IMR-90 (cell line): ENCODE data around the gene CEACAM7. TPM values are rescaled to one million over a fixed set of nuclear protein-coding genes. Genes with fewer than 3 reads are reported as not detected.

Experiments used
- ATAC-seq: fragments of 200-7000 bp; cut with Tn5 transposase; 2 replicates; pipeline ENCODE4 v1.9.1; 2020; ENCODE audit warnings: low read depth, mild to moderate bottlenecking, moderate library complexity
- BruUV-seq: library from RNA; stranded (reverse); fragments of 400-500 nt; replicated peaks from 2 replicates; lab custom pipeline; 2021; lab: Mats Ljungman, UMichigan
- CTCF ChIA-PET: fragments of 300-600 bp; formaldehyde crosslinking; extraction: SDS; loops from one replicate; lab custom pipeline; 2021; ENCODE audit warnings: antibody characterized with exemption; lab: Yijun Ruan, JAX
- POLR2A ChIA-PET: fragments of 300-600 bp; sonication (Branson Sonifier 250); formaldehyde crosslinking; loops from one replicate; lab custom pipeline; 2022; ENCODE audit warnings: antibody characterized with exemption; ENCODE audit not compliant: unreplicated experiment; lab: Charles Lee
- DNase-seq: peaks from one replicate; pipeline ENCODE4 v3.0.0; 2013
- H2AFZ ChIP-seq: replicated peaks from 2 replicates; pipeline ENCODE3; 2013; ENCODE audit warnings: low read length, mild to moderate bottlenecking; ENCODE audit not compliant: poor library complexity
- H2AK5ac ChIP-seq: 2 replicates; pipeline ENCODE4 v1.6.1; 2013; ENCODE audit warnings: low read depth, low read length, inconsistent platforms
- H2AK9ac ChIP-seq: replicated peaks from 2 replicates; pipeline ENCODE3; 2013; ENCODE audit warnings: mild to moderate bottlenecking, low read depth, low read length, moderate library complexity; ENCODE audit not compliant: poor library complexity
- H2BK120ac ChIP-seq: 2 replicates; pipeline ENCODE4 v1.6.1; 2013; ENCODE audit warnings: low read depth, low read length, inconsistent platforms
- H2BK15ac ChIP-seq: 3 replicates; pipeline ENCODE4 v1.6.1; 2013; ENCODE audit warnings: low read depth, low read length, inconsistent platforms
- H2BK20ac ChIP-seq: 2 replicates; pipeline ENCODE4 v1.6.1; 2013; ENCODE audit warnings: low read depth, mild to moderate bottlenecking, inconsistent platforms, low read length, moderate library complexity
- H2BK5ac ChIP-seq: 2 replicates; pipeline ENCODE4 v1.6.1; 2013; ENCODE audit warnings: mild to moderate bottlenecking, low read depth, low read length, inconsistent platforms; ENCODE audit not compliant: poor library complexity, severe bottlenecking
- H3K14ac ChIP-seq: replicated peaks from 2 replicates; pipeline ENCODE4 v1.6.1; 2013; ENCODE audit warnings: low read depth, low read length, inconsistent platforms
- H3K18ac ChIP-seq: 2 replicates; pipeline ENCODE4 v1.6.1; 2013; ENCODE audit warnings: low read depth, low read length, control low read depth
- H3K23ac ChIP-seq: 2 replicates; pipeline ENCODE4 v1.6.1; 2013; ENCODE audit warnings: low read depth, low read length, inconsistent platforms
- H3K27ac ChIP-seq: 2 replicates; pipeline ENCODE4 v1.5.1; 2013; ENCODE audit warnings: mild to moderate bottlenecking, control low read depth, low read length; ENCODE audit not compliant: insufficient read depth
- H3K27me3 ChIP-seq: 2 replicates; pipeline ENCODE4 v1.6.1; 2013; ENCODE audit warnings: low read length; ENCODE audit not compliant: control insufficient read depth, insufficient read depth
- H3K36me3 ChIP-seq: 2 replicates; pipeline ENCODE4 v1.6.1; 2013; ENCODE audit warnings: low read length, mixed read lengths; ENCODE audit not compliant: control insufficient read depth, insufficient read depth
- H3K4ac ChIP-seq: 2 replicates; pipeline ENCODE4 v1.6.1; 2013; ENCODE audit warnings: low read depth, low read length, inconsistent platforms
- H3K4me1 ChIP-seq: 2 replicates; pipeline ENCODE4 v1.6.1; 2013; ENCODE audit warnings: low read length, mixed read lengths; ENCODE audit not compliant: control insufficient read depth, insufficient read depth
- H3K4me2 ChIP-seq: 2 replicates; pipeline ENCODE4 v1.6.1; 2013; ENCODE audit warnings: low read depth, mild to moderate bottlenecking, control low read depth, low read length, moderate library complexity
- H3K4me3 ChIP-seq: 2 replicates; pipeline ENCODE4 v1.5.1; 2013; ENCODE audit warnings: low read depth, mild to moderate bottlenecking, control low read depth, low read length, moderate library complexity; ENCODE audit not compliant: insufficient read depth
- H3K56ac ChIP-seq: 2 replicates; pipeline ENCODE4 v1.6.1; 2013; ENCODE audit warnings: low read length, inconsistent platforms; ENCODE audit not compliant: insufficient read depth; ENCODE audit errors: extremely low read depth
- H3K79me1 ChIP-seq, 2 experiments: 2 replicates each; pipeline ENCODE4 v1.6.1; 2013; ENCODE audit warnings: low read length in 2 of 2, inconsistent platforms in 1 of 2, low read depth in 1 of 2
- H3K9ac ChIP-seq: 2 replicates; pipeline ENCODE4 v1.6.1; 2013; ENCODE audit warnings: low read depth, low read length, control low read depth
- H3K9me1 ChIP-seq: 2 replicates; pipeline ENCODE4 v1.6.1; 2013; ENCODE audit warnings: low read length, inconsistent platforms; ENCODE audit not compliant: insufficient read depth
- H3K9me3 ChIP-seq: 2 replicates; pipeline ENCODE4 v1.6.1; 2013; ENCODE audit warnings: low read length; ENCODE audit not compliant: control insufficient read depth, insufficient read depth
- H4K20me1 ChIP-seq: 2 replicates; pipeline ENCODE4 v1.6.1; 2013; ENCODE audit warnings: low read length, inconsistent platforms; ENCODE audit not compliant: insufficient read depth
- H4K5ac ChIP-seq: 2 replicates; pipeline ENCODE4 v1.6.1; 2013; ENCODE audit warnings: mild to moderate bottlenecking, low read depth, low read length, control low read depth
- H4K8ac ChIP-seq, 2 experiments: 2 replicates each; pipeline ENCODE4 v1.6.1; 2013; ENCODE audit warnings: low read depth in 2 of 2, low read length in 2 of 2, control low read depth in 1 of 2, inconsistent platforms in 1 of 2
- H4K91ac ChIP-seq: 2 replicates; pipeline ENCODE4 v1.6.1; 2013; ENCODE audit warnings: low read depth, low read length, inconsistent platforms; ENCODE audit not compliant: insufficient read depth
- BHLHE40 ChIP-seq: fragments of 150-350 bp; IDR thresholded peaks from 2 replicates; pipeline ENCODE4 v1.6.1; 2016; ENCODE audit warnings: mild to moderate bottlenecking, low read depth, low read length
- CEBPB ChIP-seq: IDR thresholded peaks from 2 replicates; pipeline ENCODE4 v1.6.1; 2012; ENCODE audit warnings: low read depth, low read length, improper control_type of control experiment
- CHD1 ChIP-seq: IDR thresholded peaks from 2 replicates; pipeline ENCODE4 v1.6.1; 2012; ENCODE audit warnings: low read depth, low read length, improper control_type of control experiment
- CTCF ChIP-seq: conservative IDR thresholded peaks from 2 replicates; pipeline ENCODE4 v1.5.1; 2012; ENCODE audit warnings: mild to moderate bottlenecking, low read depth, low read length, improper control_type of control experiment
- ELK1 ChIP-seq: fragments of 150-350 bp; IDR thresholded peaks from 2 replicates; pipeline ENCODE4 v1.6.1; 2016; ENCODE audit warnings: low read depth, mild to moderate bottlenecking, low read length, moderate library complexity, borderline replicate concordance
- FOS ChIP-seq: fragments of 150-350 bp; IDR thresholded peaks from 2 replicates; pipeline ENCODE4 v1.6.1; 2016; ENCODE audit warnings: low read depth, low read length
- MAFK ChIP-seq: IDR thresholded peaks from 2 replicates; pipeline ENCODE4 v1.6.1; 2012; ENCODE audit warnings: low read depth, low read length, improper control_type of control experiment
- MAZ ChIP-seq: IDR thresholded peaks from 2 replicates; pipeline ENCODE4 v1.6.1; 2012; ENCODE audit warnings: low read depth, mild to moderate bottlenecking, low read length, improper control_type of control experiment, moderate library complexity, borderline replicate concordance
- MXI1 ChIP-seq: IDR thresholded peaks from 2 replicates; pipeline ENCODE4 v1.6.1; 2012; ENCODE audit warnings: low read depth, mild to moderate bottlenecking, low read length, moderate library complexity, borderline replicate concordance
- NFE2L2 ChIP-seq: fragments of 150-350 bp; IDR thresholded peaks from 2 replicates; pipeline ENCODE4 v1.6.1; 2016; ENCODE audit warnings: low read depth, mild to moderate bottlenecking, low read length
- POLR2A ChIP-seq: IDR thresholded peaks from 2 replicates; pipeline ENCODE4 v1.6.1; 2012; ENCODE audit warnings: mild to moderate bottlenecking, low read depth, low read length
- RAD21 ChIP-seq: IDR thresholded peaks from 2 replicates; pipeline ENCODE4 v1.6.1; 2012; ENCODE audit warnings: low read length, improper control_type of control experiment
- RCOR1 ChIP-seq: IDR thresholded peaks from 2 replicates; pipeline ENCODE4 v1.6.1; 2012; ENCODE audit warnings: mild to moderate bottlenecking, low read length, improper control_type of control experiment; ENCODE audit not compliant: insufficient replicate concordance
- RFX5 ChIP-seq: IDR thresholded peaks from 2 replicates; pipeline ENCODE4 v1.8.0; 2012; ENCODE audit warnings: low read depth, mild to moderate bottlenecking, low read length, moderate library complexity
- SMC3 ChIP-seq: fragments of 150-350 bp; IDR thresholded peaks from 2 replicates; pipeline ENCODE4 v1.6.1; 2016; ENCODE audit warnings: low read depth, mild to moderate bottlenecking, antibody characterized with exemption, low read length, moderate library complexity
- USF2 ChIP-seq: fragments of 150-350 bp; IDR thresholded peaks from 2 replicates; pipeline ENCODE4 v1.6.1; 2017; ENCODE audit warnings: mild to moderate bottlenecking, antibody characterized with exemption, low read length, low read depth
- WGBS, 2 experiments: methylation state at CpG; one replicate each; pipeline versions ENCODE4 v1.1.5 to v1.1.7; 2013; ENCODE audit warnings: missing lambda C conversion rate in 2 of 2; ENCODE audit not compliant: insufficient read length in 1 of 2; ENCODE audit errors: extremely low coverage in 2 of 2; 5-methylcytosine and 5-hydroxymethylcytosine counted together
- dilution Hi-C: fragments of 300-500 bp; cut with HindIII; formaldehyde crosslinking; loops from one replicate; pipeline ENCODE4 v1.14.3; 2018; ENCODE audit warnings: low sequenced_read_pairs; ENCODE audit not compliant: unreplicated experiment
- in situ Hi-C: fragments of 300-500 bp; cut with MboI; formaldehyde crosslinking; loops from 3 replicates; pipeline ENCODE4 v1.14.3; 2019; ENCODE audit warnings: low sequenced_read_pairs, inconsistent platforms, mixed read lengths
- intact Hi-C: fragments of 100-400 bp; cut with micrococcal nuclease; formaldehyde crosslinking; loops from 2 replicates; pipeline ENCODE4 v1.10.0; 2022
- polyA plus RNA-seq, 3 experiments: library from polyadenylated mRNA; depleted of rRNA; stranded (reverse); fragments of >200 nt; gene quantifications; 2 replicates each; pipeline ENCODE4 v1.2.3, GENCODE V29; 2012; ENCODE audit warnings: low replicate concordance in 1 of 3
- total RNA-seq: library from RNA; depleted of rRNA; stranded (reverse); fragments of >200 nt; gene quantifications from 2 replicates; pipeline ENCODE4 v1.2.3, GENCODE V29; 2012

The CEACAM7 gene
- total and polyA plus RNA-seq, 2 of the 4 experiments (the other 2 are of a cell fraction) = not detected

- Histone ChIP-seq H2BK5ac (no peak overlapping the region), H3K9ac (no peak overlapping the region), H2AK5ac (no peak overlapping the region), H3K27me3 (peaks cover 2% of the 10 kb centered on the region), H3K4me2 (no peak overlapping the region), H3K36me3 (no peaks in the 10 kb centered on the region), H2BK120ac (no peak overlapping the region), H2BK20ac (no peak overlapping the region), H4K20me1 (no peaks in the 10 kb centered on the region), H3K4ac (no peak overlapping the region), H2AFZ (no peak overlapping the region), H3K4me1 (no peaks in the 10 kb centered on the region), H3K18ac (no peak overlapping the region), H3K27ac (no peak overlapping the region), H3K4me3 (no peak overlapping the region), H2AK9ac (no peak overlapping the region), H3K9me1 (no peaks in the 10 kb centered on the region), H2BK15ac (no peak overlapping the region), H4K5ac (no peak overlapping the region), H3K14ac (no peak overlapping the region), H4K8ac (no peak overlapping the region), H3K79me1 (no peaks in the 10 kb centered on the region), H3K9me3 (no peaks in the 10 kb centered on the region), H3K56ac (no peak overlapping the region), H4K91ac (no peak overlapping the region), H3K23ac (no peak overlapping the region)
- dilution Hi-C loops = no loop called here
- intact Hi-C loops = no loop called here
- BruUV-seq = no TSS peak
- ChIA-PET CTCF (no interaction called here), POLR2A (no interaction called here)
- no peak for ATAC-seq
- no peak for DNase-seq
- TF ChIP-seq MAZ (no peak), MXI1 (no peak), CTCF (no peak), BHLHE40 (no peak), RAD21 (no peak), RFX5 (no peak), POLR2A (no peak), USF2 (no peak), RCOR1 (no peak), ELK1 (no peak), MAFK (no peak), NFE2L2 (no peak), SMC3 (no peak), CEBPB (no peak), CHD1 (no peak), FOS (no peak)
- in situ Hi-C loops = no loop called here
- WGBS, 2 experiments = no CpG with 5 or more reads among the region's 3 CpGs
Observed at GRCh38 chr19:41734585-41734984, 46.5 kb upstream of the CEACAM7 start.
